Stimulated activated CD8-positive, alpha-beta memory T cell treated with anti-CD3 and anti-CD28 coated beads, Interleukin-12 subunit alpha, Interleukin-12 subunit beta, amount 100 ng/mL, for 1 hour (primary cell): ENCODE measurements around the gene TMEM259.

Experiments used
- DNase-seq: peaks from one replicate; pipeline ENCODE4 v3.0.0-alpha.2; 2020; ENCODE audit warnings: low read depth

TMEM259 gene

DNA sequence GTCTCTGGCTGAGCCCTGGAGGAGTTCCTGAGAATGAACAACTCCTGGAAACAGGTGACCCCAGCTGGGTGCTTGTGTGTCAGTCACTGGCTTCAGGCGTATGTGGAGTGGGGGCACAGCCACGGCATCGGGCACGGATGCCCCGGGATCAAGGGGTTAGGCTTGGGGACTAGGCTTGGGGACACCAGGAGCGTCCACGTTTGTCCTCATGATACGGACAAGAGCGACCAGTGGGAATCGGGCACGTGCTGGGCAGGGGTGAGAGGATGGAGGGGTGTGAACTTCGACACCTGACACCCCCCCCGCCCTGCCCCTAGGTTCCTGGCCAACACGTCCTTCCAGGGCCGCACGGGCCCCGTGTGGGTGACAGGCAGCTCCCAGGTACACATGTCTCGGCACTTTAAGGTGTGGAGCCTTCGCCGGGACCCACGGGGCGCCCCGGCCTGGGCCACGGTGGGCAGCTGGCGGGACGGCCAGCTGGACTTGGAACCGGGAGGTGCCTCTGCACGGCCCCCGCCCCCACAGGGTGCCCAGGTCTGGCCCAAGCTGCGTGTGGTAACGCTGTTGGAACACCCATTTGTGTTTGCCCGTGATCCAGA, 16.6 kb downstream of the TMEM259 start:
- no peak for DNase-seq

- DNase-seq, result no peak
Observed at GRCh38 chr19:1003283-1003682, 17.6 kb downstream of the TMEM259 start.

DNA sequence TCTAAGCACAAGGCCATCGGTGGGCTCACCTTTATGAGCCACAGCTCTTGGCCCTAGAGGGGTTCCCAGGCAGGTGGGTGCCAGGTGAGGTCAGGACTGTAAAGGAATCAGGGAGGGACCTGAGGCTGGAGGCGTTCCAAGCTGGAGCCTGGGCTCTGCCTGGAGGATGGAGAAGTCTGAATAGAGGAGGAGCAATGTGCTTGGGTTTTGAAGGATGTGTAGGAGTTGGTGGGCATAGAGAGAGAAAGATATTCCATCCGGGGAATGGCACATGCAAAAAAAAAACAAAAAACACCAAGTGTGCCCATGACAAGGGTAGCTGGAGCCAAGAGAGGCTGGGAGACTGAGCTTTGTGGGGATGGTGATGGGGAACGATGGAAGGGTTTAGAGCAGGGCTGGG, 18.3 kb downstream of the TMEM259 start:
- no peak for DNase-seq

GRCh38 chr19:1001538-1002166, 19.3 kb downstream of the TMEM259 start:
- DNase-seq, result peak; percentile 63

DNA sequence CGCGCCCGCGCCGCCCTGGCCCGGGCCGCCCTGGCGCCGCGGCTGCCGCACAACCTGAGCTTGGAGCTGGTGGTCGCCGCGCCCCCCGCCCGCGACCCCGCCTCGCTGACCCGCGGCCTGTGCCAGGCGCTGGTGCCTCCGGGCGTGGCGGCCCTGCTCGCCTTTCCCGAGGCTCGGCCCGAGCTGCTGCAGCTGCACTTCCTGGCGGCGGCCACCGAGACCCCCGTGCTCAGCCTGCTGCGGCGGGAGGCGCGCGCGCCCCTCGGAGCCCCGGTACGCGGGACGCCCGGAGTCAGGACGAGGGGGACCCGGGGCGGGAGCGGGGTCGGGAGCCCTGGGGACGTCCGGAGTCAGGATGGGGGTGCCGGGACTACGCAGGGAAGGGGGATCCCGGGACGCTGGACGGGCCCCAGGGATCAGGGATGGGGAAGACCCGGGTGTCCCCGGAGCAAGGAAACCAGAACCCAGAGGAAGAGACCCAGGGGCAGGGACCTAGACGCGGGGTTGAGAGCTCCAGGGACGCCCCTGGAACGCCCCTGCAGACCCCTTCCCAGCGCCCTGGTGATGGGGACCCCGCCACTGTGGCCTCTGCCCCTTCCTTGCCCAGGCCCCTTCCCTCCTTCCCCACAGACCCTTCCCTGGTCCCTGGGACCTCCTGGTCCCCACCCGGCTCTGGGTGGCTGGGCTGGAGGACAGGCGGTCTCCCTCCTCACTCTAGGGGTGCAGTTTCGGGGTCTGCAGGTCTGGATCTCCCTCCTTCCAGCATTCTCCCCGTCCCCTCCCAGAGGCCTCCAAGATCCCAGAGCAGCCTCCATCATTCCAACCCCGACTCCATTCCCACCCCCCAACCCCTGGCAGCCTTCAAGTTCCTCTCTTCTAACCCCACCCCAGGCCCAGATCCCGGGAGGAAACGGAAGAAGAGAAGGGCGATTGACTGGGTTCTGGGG, 20.1 kb downstream of the TMEM259 start:
- DNase-seq, result no peak

DNA sequence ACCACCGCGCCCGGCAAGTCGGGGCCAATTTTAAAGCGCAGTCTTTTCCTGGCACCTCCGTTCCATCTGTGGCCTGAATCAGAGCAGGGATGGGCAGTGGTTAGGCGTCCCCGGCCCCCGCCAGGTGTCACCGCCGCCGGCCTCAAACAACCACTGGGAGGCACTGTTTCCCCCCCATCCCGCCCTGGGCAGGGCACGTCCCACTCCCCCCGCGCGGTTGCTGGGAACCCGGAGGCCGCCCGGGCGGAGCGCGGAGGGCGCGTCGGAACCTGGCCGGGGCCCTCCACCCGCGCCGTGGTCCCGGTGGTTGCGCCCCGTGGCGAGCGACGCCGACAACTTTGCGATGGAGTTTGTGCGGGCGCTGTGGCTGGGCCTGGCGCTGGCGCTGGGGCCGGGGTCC, 20.8 kb downstream of the TMEM259 start, which contains the start of gene GRIN3B:
Gene GRIN3B (plus strand): TSS at position 325 of the 400 bp plus-strand sequence. CDS start 19 bp downstream, at position 344.
- peak; percentile 31 for DNase-seq

DNA sequence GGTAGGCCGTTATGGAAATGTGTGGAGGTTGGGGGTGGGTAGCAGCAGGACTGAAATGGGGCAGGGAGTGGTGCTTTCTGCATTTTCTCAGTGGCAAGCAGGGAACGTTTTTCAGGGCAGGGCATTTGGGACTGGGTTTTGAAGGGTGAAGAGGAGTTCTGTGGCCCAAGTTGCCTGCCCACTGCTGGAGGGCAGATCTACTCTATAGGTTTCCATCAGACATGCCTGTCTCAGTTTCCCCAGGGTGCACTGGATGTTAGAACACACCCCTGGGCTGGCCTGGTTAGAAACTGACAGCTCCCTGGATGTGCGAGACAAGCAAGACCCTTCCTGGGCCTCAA, 21.6 kb downstream of the TMEM259 start:
- DNase-seq, result no peak

- DNase-seq, result no peak
Observed at GRCh38 chr19:998064-998463, 22.9 kb downstream of the TMEM259 start.

DNA sequence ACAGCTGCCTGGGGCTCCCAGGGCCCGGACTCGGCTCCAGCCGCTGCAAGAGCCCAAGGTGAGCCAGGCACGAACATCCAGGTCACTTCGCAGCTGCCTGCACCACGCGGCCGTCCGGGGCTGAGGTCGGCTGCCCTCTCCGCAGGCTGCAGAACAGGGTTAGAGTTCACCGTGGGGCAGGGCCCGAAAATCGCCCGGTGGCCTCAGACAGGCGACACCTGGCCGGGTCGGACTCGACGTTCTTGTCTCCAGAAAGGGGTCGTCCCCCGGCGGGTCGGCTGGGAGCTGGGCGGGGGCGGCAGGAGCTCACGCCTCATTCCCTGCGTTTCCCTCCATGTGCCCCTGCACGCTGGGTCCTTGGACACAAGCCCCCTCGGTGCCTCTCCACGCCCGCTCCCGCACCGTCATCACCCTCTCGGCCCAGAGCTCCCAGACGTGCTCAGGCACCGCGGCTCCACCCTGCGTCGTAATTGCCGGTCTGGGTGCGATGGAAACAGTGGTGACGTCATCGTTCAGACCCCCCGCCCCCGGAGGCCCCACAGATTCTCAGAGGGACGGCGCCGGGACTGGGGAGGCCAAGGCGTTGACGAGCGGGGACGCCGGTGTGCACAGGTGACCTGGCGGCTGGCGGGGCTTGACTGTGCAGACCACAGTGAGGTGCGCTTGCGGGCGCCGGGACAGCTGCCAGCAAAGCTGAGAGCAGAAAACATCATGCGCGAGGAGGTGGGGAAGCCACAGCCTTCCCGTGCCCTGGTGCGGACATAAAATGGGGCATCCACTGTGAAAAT, 24.7 kb downstream of the TMEM259 start:
- peak; percentile 41 for DNase-seq

GRCh38 chr19:995051-995827, 25.7 kb downstream of the TMEM259 start:
- DNase-seq, result no peak

DNA sequence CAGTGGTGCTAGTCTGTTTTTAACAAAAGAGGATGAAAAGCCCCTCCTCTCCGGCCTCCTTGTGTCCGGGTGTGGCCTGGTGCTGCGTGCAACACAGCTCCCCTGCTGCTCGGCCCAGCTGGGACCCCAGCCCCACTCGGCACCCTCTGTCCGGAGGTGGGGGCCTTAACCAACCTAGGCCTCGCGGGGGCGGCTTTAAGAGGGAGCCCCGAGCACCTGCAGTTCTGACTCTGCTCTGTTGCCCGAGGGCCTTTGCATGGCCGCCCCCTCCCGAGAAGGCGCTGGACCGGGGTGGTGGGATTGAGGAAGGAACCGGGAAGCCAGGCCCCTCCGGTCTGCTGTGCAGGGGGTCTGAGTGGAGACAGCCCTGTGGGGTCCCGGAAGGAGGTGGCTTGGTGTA, 26.4 kb downstream of the TMEM259 start:
- DNase-seq, result no peak

DNA sequence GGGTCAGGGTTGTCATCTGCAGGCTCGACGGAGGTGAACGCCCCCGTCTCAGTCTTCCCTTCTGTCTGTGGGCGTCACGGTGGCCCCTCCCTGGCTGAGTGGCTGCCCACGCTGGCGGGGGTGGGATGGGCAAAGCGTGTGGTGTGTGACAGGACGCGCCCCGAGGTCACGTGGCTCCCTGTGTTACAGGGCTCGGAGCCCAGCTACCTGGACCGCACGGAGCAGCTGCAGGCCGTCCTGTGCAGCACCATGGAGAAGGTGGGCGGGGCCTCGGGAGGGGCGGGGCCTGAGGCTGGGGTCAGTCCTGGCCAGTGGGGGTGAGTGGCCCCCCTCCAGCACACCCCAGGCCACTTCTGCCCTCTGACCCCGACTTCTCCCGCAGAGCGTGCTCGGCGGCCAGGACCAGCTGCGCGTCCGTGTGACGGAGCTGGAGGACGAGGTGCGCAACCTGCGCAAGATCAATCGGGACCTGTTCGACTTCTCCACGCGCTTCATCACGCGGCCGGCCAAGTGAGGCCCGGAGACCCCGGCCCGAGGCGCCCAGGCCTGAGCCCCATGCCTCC, 27.0 kb downstream of the TMEM259 start:
- DNase-seq, result no peak

- DNase-seq, result no peak
Observed at GRCh38 chr19:993361-993830, 27.5 kb downstream of the TMEM259 start.

GRCh38 chr19:992670-993055, 28.3 kb downstream of the TMEM259 start:
- no peak for DNase-seq

GRCh38 chr19:991932-992669, 28.8 kb downstream of the TMEM259 start:
- no peak for DNase-seq

DNA sequence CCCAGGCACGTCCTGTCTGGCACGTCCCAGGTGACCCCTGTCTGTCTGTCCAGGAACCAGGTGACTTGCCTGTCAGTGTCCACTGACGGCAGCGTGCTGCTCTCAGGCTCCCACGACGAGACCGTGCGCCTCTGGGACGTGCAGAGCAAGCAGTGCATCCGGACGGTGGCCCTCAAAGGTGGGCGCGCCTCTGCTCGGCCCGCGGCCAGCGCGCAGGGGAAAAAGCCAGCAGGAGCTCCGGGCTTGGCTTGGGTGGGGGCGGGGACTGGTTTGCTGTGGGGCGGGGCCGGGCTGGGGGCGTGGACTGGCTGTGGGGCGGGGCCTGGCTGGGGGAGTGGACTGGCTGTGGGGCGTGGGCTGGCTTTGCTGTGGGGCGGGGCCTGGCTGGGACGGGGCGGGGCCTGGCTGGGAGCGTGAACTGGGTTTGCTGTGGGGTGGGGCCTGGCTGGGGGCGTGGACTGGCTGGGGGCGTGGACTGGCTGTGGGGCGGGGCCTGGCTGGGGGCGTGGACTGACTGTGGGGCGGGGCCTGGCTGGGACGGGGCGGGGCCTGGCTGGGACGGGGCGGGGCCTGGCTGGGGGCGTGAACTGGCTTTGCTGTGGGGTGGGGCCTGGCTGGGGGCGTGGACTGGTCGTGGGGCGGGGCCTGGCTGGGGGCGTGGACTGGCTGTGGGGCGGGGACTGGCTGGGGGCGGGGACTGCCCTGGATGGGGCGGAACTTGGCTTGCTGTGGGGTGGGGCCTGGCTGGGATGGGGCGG, 29.6 kb downstream of the TMEM259 start:
- peak; percentile 23 for DNase-seq

GRCh38 chr19:990746-991145, 30.2 kb downstream of the TMEM259 start:
- DNase-seq, result no peak

GRCh38 chr19:990119-990571, 30.8 kb downstream of the TMEM259 start:
- DNase-seq, result no peak

GRCh38 chr19:989381-990081, 31.4 kb downstream of the TMEM259 start:
- no peak for DNase-seq
